WTC11 (cell line): ENCODE results near the gene LIFR. TPM values are rescaled to one million over a fixed set of nuclear protein-coding genes. Genes with fewer than 3 reads are reported as not detected.

ENCODE experiments used
- ATAC-seq: fragments of 200-7000 bp; cut with Tn5 transposase; 2 replicates; pipeline ENCODE4 v1.10.0; 2021; ENCODE audit warnings: mild to moderate bottlenecking, moderate library complexity
- CTCF ChIA-PET: fragments of 300-600 bp; sonication (Branson Sonifier 250); formaldehyde crosslinking; loops from one replicate; lab custom pipeline; 2021; ENCODE audit warnings: antibody characterized with exemption; lab: Charles Lee
- POLR2A ChIA-PET: fragments of 350-600 bp; sonication (Branson Sonifier 250); formaldehyde crosslinking; loops from one replicate; lab custom pipeline; 2021; ENCODE audit warnings: antibody characterized with exemption; lab: Charles Lee
- DNase-seq: peaks from one replicate; pipeline ENCODE4 v3.0.0; 2021; ENCODE audit warnings: low spot score
- H3K27ac Mint-ChIP-seq: 2 replicates; pipeline ENCODE4 v1.8.0; 2021; ENCODE audit warnings: mixed read lengths
- H3K27me3 Mint-ChIP-seq: 2 replicates; pipeline ENCODE4 v1.8.0; 2021; ENCODE audit warnings: low read depth, mild to moderate bottlenecking, moderate library complexity, mixed read lengths
- H3K36me3 Mint-ChIP-seq: 2 replicates; pipeline ENCODE4 v1.8.0; 2021; ENCODE audit warnings: mixed read lengths
- H3K4me1 Mint-ChIP-seq: 2 replicates; pipeline ENCODE4 v1.8.0; 2022; ENCODE audit warnings: mixed read lengths
- H3K4me3 Mint-ChIP-seq: 2 replicates; pipeline ENCODE4 v1.8.0; 2021; ENCODE audit warnings: mild to moderate bottlenecking, moderate library complexity, mixed read lengths
- H3K9me3 Mint-ChIP-seq: 2 replicates; pipeline ENCODE4 v1.8.0; 2021; ENCODE audit warnings: mixed read lengths
- AFF4 ChIP-seq: sonication (generic); formaldehyde crosslinking; IDR thresholded peaks from 2 replicates; pipeline ENCODE4 v1.8.1; 2023; ENCODE audit warnings: mild to moderate bottlenecking, missing genetic modification reagents, borderline replicate concordance
- FOXP4 ChIP-seq: sonication (generic); formaldehyde crosslinking; IDR thresholded peaks from 2 replicates; pipeline ENCODE4 v1.8.0; 2022; ENCODE audit warnings: mild to moderate bottlenecking, missing genetic modification reagents
- GABPB1 ChIP-seq: sonication (generic); formaldehyde crosslinking; IDR thresholded peaks from 2 replicates; pipeline ENCODE4 v1.8.1; 2023; ENCODE audit warnings: mild to moderate bottlenecking, missing genetic modification reagents
- GRHL2 ChIP-seq: fragments of 250-450 bp; sonication (Bioruptor Pico); IDR thresholded peaks from 2 replicates; pipeline ENCODE4 v1.8.0; 2022; ENCODE audit warnings: mild to moderate bottlenecking, moderate library complexity; ENCODE audit not compliant: insufficient replicate concordance, severe bottlenecking
- KAT7 ChIP-seq: sonication (generic); formaldehyde crosslinking; IDR thresholded peaks from 2 replicates; pipeline ENCODE4 v1.8.1; 2023; ENCODE audit warnings: missing genetic modification reagents, mild to moderate bottlenecking, borderline replicate concordance
- RELA ChIP-seq: sonication (generic); formaldehyde crosslinking; IDR thresholded peaks from 2 replicates; pipeline ENCODE4 v1.8.1; 2022; ENCODE audit warnings: missing genetic modification reagents, mild to moderate bottlenecking, borderline replicate concordance
- RORB ChIP-seq: fragments of 250-450 bp; sonication (Bioruptor Pico); IDR thresholded peaks from 2 replicates; pipeline ENCODE4 v1.9.0; 2021; ENCODE audit warnings: mild to moderate bottlenecking
- SP1 ChIP-seq: sonication (generic); formaldehyde crosslinking; conservative IDR thresholded peaks from 2 replicates; pipeline ENCODE4 v1.8.1; 2022; ENCODE audit warnings: missing genetic modification reagents
- TEAD1 ChIP-seq: sonication (generic); formaldehyde crosslinking; IDR thresholded peaks from 2 replicates; pipeline ENCODE4 v1.8.0; 2022; ENCODE audit warnings: mild to moderate bottlenecking, missing genetic modification reagents
- ZNF232 ChIP-seq: sonication (generic); formaldehyde crosslinking; IDR thresholded peaks from 2 replicates; pipeline ENCODE4 v1.8.0; 2022; ENCODE audit warnings: mild to moderate bottlenecking, missing genetic modification reagents
- total RNA-seq: library from RNA; stranded (reverse); gene quantifications from 3 replicates; pipeline ENCODE4 v1.2.3, GENCODE V29; 2021
- TF ChIP-seq, protein P1 (sequence below): sonication (generic); formaldehyde crosslinking; IDR thresholded peaks from 2 replicates; pipeline ENCODE4 v1.8.0; 2022; ENCODE audit warnings: missing genetic modification reagents
- TF ChIP-seq, protein P2 (sequence below): sonication (generic); formaldehyde crosslinking; IDR thresholded peaks from 2 replicates; pipeline ENCODE4 v1.8.1; 2023; ENCODE audit warnings: mild to moderate bottlenecking, moderate library complexity, missing genetic modification reagents
- TF ChIP-seq, protein P3 (sequence below): fragments of 250-450 bp; sonication (Bioruptor Pico); conservative IDR thresholded peaks from 2 replicates; pipeline ENCODE4 v1.9.0; 2021; ENCODE audit warnings: mild to moderate bottlenecking

The LIFR gene
- total RNA-seq, 1 experiment from 2014 or later = 14.4 TPM

GRCh38 chr5:38581597-38581996 lies 25.2 kb upstream of the LIFR start (continued):
- TF ChIP-seq FOXP4 (no peak), RELA (CRISPR knock-in tag) (no peak)
- TF ChIP-seq, protein P1, sequence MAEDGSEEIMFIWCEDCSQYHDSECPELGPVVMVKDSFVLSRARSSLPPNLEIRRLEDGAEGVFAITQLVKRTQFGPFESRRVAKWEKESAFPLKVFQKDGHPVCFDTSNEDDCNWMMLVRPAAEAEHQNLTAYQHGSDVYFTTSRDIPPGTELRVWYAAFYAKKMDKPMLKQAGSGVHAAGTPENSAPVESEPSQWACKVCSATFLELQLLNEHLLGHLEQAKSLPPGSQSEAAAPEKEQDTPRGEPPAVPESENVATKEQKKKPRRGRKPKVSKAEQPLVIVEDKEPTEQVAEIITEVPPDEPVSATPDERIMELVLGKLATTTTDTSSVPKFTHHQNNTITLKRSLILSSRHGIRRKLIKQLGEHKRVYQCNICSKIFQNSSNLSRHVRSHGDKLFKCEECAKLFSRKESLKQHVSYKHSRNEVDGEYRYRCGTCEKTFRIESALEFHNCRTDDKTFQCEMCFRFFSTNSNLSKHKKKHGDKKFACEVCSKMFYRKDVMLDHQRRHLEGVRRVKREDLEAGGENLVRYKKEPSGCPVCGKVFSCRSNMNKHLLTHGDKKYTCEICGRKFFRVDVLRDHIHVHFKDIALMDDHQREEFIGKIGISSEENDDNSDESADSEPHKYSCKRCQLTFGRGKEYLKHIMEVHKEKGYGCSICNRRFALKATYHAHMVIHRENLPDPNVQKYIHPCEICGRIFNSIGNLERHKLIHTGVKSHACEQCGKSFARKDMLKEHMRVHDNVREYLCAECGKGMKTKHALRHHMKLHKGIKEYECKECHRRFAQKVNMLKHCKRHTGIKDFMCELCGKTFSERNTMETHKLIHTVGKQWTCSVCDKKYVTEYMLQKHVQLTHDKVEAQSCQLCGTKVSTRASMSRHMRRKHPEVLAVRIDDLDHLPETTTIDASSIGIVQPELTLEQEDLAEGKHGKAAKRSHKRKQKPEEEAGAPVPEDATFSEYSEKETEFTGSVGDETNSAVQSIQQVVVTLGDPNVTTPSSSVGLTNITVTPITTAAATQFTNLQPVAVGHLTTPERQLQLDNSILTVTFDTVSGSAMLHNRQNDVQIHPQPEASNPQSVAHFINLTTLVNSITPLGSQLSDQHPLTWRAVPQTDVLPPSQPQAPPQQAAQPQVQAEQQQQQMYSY = no peak
- TF ChIP-seq, all 79 proteins: peak for 0

- Mint-ChIP-seq H3K36me3 (no peaks in the 10 kb centered on the region), H3K4me1 (peaks cover 19% of the 10 kb centered on the region), H3K27me3 (no peaks in the 10 kb centered on the region), H3K9me3 (no peaks in the 10 kb centered on the region)
- CTCF ChIA-PET = interaction anchor here (1.0 to 1.1 kb wide), 2 partner anchors 137 to 172 kb away, joined by 3 read pairs; no protein-coding TSS in a partner anchor
- no peak for DNase-seq
- POLR2A ChIA-PET = no interaction called here
- TF ChIP-seq, protein P1 = no peak
- TF ChIP-seq KAT7 (no peak), TEAD1 (CRISPR knock-in tag) (no peak)
- TF ChIP-seq, all 79 proteins: peak for 0
- H3K27ac Mint-ChIP-seq = no peak overlapping the region
- ATAC-seq = no peak
- H3K4me3 Mint-ChIP-seq = no peak overlapping the region
Measured at GRCh38 chr5:38579105-38579504, 22.7 kb upstream of the LIFR start.

DNA sequence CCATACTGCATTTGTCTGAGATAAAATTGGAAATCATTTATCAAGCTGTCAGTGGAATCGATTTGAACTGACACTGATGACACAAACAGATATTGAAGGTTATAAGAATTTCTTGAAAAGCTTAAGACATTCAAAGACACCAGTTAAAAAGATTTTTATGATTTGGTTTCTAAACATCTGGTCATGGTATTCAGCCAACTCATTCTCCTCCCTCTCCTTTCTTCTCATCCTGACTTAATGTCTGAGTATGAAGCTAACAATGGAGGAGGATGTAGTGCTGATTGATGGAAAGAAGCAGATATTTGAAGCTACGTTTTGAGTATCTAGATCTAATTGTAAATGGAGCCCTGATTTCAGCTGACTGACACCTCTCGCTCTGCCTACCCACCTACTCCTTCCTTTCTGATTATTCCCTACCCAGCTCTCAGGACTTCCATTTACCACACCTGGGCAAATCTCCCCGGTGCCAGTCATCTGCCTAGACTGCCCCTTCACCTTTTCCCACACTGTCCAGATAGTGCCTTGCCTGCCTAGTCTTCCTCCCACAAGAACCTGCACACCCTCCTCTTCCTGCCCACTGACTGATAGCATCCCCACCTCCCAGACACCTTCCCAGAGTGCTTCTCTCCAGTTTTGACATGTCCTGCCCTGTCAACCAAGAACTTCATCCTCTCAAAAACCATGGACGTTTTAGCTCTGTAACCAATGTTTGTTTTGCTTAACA lies 20.7 kb upstream of the LIFR start:
- no peaks in the 10 kb centered on the region for H3K27me3 Mint-ChIP-seq
- ChIA-PET CTCF (no interaction called here), POLR2A (no interaction called here)
- peaks cover 16% of the 10 kb centered on the region for H3K4me1 Mint-ChIP-seq
- DNase-seq (no peak), ATAC-seq (no peak)
- no peaks in the 10 kb centered on the region for H3K9me3 Mint-ChIP-seq
- no peak overlapping the region for H3K4me3 Mint-ChIP-seq
- no peaks in the 10 kb centered on the region for H3K36me3 Mint-ChIP-seq
- no peak overlapping the region for H3K27ac Mint-ChIP-seq
- no peak for TF ChIP-seq RORB (CRISPR knock-in tag)
- TF ChIP-seq KAT7 = no peak
- TF ChIP-seq SP1 (CRISPR knock-in tag) = no peak
- TF ChIP-seq, protein P2, sequence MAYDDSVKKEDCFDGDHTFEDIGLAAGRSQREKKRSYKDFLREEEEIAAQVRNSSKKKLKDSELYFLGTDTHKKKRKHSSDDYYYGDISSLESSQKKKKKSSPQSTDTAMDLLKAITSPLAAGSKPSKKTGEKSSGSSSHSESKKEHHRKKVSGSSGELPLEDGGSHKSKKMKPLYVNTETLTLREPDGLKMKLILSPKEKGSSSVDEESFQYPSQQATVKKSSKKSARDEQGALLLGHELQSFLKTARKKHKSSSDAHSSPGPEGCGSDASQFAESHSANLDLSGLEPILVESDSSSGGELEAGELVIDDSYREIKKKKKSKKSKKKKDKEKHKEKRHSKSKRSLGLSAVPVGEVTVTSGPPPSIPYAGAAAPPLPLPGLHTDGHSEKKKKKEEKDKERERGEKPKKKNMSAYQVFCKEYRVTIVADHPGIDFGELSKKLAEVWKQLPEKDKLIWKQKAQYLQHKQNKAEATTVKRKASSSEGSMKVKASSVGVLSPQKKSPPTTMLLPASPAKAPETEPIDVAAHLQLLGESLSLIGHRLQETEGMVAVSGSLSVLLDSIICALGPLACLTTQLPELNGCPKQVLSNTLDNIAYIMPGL = no peak
- TF ChIP-seq AFF4 = no peak
- TF ChIP-seq GRHL2 (CRISPR knock-in tag) = no peak
- no peak for TF ChIP-seq GABPB1 (CRISPR knock-in tag)
- TF ChIP-seq, protein P3, sequence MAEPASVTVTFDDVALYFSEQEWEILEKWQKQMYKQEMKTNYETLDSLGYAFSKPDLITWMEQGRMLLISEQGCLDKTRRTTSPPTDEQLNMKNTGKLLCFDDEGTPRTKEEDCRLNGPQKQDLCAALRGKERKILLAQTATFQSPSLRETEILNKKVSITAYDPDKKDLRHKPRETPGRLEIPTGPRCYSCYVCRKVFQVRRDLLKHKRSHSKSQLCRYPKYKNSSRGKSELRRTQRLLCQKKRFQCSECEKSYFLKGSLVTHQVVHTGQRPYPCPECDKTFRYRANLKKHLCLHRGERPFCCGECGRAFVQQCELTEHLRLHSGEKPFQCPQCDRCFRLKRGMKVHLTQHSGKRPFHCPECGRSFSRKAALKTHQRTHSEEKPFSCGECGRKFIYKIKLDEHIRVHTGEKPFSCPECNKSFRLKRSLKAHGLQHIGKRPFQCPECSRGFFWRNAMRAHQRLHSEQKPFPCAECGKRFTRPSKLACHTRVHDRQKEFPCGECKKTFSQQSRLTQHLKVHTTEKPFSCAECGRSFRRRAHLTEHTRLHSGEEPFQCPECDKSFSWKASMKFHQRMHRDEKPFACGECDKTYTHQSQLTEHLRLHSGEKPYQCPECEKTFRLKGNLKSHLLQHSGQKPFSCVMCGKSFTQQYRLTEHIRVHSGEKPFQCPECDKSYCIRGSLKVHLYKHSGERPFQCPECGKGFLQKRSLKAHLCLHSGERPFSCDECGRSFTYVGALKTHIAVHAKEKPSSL (CRISPR knock-in tag) = no peak
- TF ChIP-seq ZNF232 = no peak
